Stomach (tissue), 4 donors: Measurements from ENCODE around the gene IDH3A.
A peak's percentile ranks its signal among the peaks of the same experiment; 100 is the strongest.

ENCODE experiments used
- CTCF ChIP-seq, 7 experiments: fragments of 450-650 bp in 4 of 7; fragments of 200-600 bp in 3 of 7; sonication (generic) in 3 of 7; IDR thresholded peaks; one replicate each; pipeline ENCODE4 v1.5.1; 2016 to 2019; ENCODE audit warnings: antibody characterized with exemption in 7 of 7, control low read depth in 2 of 7, mild to moderate bottlenecking in 1 of 7
- POLR2AphosphoS5 ChIP-seq, 3 donors: sonication (generic); formaldehyde crosslinking; IDR thresholded peaks; one replicate each; pipeline ENCODE4 v1.6.1; 2016; ENCODE audit warnings: antibody characterized with exemption in 3 of 3

GRCh38 chr15:78133801-78134200 is 15.4 kb upstream of the IDH3A start:
- TF ChIP-seq CTCF (IDR thresholded peaks at IDR 0.05) = no peak
- peak in 1 of 3 donors; percentile 15 for TF ChIP-seq POLR2AphosphoS5 (IDR thresholded peaks at IDR 0.05)
